GM21619 (cell line): ENCODE measurements around the gene ASIC3.
"Not testable (repeated sequence)": the region's sequence is repeated elsewhere in the genome, so short reads cannot be mapped to it uniquely, and the experiment has no call there.

ENCODE experiments used
- ATAC-seq: cut with Tn5 transposase; IDR thresholded peaks from one replicate; pipeline ENCODE4 v1.9.1; 2021; ENCODE audit not compliant: unreplicated experiment

Gene ASIC3

DNA sequence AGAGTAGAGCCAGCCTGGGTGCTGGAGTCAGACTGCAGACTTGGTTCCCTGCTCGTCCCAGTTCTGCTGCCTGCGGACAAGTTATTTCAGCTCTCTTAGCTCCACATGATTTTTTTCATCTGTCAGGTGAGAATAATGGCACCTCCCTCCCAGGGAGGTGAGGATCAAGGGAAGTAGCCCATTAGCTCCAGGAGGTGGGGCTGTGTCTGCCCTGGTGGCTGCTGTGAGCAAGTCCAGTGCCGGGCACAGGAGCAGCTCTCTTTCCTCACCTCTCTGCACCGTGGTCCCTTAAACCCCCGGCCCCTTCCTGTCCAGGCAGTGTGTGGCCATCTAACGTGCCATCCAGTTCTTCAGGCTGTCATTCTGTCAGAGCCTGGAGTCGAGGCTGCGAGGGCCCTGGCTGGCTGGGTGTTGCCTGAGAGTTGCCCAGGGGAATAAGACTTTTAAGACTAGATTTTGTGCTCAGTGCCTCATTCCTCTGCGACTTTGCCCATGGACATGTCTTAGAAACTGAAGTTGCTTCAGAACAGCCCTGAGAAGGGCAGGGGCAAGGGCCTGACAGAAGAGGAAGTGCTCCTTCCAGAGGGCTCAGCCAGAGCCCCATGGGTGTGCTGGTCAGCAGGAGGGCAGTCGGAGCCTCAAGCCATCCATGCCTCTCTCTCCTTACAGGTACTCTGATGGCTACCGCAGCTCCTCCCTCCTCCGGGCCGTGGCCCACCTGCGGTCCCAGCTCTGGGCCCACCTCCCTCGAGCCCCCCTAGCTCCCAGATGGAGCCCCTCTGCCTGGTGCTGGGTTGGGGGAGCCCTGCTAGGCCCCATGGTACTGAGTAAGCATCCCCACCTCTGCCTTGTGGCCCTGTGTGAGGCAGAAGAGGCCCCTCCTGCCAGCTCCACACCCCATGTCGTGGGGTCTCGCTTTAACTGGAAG lies 15.1 kb upstream of the ASIC3 start:
- ATAC-seq, result no peak

DNA sequence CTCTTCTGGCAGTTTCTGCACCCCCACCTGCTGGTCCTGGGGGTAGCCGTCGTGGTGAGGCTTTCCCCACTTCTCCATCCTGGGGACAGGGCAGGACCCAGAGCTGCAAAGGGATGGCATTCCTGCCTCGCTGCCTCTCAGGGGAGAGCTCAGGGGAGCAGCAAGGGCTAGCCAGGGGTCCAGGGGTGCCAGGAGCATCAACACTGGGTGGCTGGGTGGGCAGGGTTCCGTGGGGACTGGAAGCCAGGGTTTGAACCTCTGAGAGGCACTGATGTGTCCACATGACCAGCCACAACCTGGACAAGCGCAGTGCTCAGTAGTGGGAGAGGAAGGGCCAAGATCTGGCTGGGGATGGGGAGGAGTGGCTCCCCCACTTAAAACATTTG lies 14.5 kb upstream of the ASIC3 start:
- ATAC-seq, result no peak

- no peak for ATAC-seq
These were observed 13.9 kb upstream of the ASIC3 start for GRCh38 chr7:151034312-151035025.

DNA sequence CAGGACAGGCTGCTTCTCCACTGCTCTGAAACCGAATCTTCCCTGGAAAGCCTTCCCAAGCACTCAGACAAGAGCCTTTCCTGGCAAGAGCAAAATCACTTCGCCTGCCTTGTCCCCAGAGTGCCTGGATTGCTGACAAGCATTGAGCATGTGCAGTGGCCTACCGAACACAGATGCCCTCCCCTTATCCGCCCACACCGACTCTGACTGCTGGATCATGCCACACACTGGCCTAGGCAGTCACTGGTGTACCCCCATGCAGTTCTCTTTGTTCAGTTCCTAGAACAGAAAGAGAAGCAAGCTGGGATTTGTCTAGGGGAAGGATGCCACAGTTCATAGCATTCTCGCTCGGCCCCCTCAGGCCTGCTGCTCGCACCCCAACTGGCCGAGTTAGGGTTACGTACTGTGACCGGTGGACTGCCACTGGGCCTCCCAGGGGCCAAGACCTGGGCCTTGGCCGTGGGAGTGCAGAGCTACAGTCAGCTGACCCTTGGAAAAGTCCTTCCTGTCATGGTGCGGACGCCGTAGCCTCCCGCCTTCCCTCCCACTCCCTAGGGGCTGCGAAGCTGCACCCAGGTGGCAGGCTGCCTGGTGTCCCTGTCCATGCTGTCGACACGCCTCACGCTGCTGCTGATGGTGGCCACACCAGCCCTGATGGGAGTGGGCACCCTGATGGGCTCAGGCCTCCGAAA lies 13.2 kb upstream of the ASIC3 start:
- ATAC-seq, result no peak

DNA sequence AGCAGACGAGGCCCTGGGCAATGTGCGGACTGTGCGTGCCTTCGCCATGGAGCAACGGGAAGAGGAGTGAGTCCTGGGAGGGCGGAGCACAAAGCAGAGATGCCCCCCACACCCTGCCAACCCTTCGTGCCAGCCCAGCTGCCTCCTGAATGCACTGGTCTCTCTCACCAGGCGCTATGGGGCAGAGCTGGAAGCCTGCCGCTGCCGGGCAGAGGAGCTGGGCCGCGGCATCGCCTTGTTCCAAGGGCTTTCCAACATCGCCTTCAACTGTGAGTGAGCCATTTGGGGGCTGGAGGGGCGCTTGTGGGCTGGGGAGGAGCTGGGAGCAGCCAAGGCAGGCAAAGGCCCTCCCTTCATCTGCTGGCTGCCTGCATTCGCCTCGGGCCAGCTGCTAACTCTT lies 12.4 kb upstream of the ASIC3 start:
- no peak for ATAC-seq

DNA sequence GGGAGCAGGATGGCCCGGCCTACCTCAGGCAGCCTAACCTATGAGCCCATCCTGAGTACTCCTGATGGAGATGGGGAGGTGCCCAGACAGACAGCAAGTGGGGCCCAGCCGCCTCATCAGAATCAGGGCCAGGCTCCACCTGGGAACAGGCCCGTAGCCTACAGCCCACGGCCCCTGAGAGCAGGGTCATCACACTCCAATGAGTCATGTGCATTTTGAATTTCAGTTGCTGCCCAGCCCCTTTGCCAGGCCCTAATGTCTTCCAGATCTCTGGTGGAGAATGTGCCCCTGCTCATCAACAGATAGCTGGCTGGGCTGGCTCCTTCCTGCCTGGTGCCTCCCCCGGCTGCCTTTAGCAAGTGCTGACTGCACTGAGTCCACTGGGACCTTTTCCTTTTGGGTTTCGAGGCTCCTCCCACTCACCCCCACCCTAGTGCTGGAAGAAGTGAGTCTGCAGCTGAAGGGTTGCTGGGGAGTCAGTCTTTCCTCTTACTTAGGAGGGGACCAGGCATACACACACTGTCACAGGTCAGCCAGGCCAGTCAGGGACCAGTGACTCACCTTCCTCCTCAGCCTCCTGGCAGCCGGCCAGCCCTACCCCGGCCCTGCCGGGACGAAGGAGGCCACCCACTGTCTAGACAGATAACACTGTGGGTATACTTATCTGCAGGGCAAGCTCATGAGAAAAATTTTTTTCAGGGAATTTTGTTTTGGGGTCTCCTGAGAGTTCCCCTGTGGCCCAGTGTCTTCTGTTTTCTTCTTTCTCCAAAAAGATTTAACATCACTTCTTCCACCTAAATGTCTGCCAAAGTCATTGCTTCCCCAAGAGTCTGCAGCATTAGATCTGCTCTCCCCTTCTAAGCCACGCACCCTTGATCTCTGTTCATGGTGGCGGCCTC lies 9.1 kb upstream of the ASIC3 start:
- ATAC-seq, result no peak

DNA sequence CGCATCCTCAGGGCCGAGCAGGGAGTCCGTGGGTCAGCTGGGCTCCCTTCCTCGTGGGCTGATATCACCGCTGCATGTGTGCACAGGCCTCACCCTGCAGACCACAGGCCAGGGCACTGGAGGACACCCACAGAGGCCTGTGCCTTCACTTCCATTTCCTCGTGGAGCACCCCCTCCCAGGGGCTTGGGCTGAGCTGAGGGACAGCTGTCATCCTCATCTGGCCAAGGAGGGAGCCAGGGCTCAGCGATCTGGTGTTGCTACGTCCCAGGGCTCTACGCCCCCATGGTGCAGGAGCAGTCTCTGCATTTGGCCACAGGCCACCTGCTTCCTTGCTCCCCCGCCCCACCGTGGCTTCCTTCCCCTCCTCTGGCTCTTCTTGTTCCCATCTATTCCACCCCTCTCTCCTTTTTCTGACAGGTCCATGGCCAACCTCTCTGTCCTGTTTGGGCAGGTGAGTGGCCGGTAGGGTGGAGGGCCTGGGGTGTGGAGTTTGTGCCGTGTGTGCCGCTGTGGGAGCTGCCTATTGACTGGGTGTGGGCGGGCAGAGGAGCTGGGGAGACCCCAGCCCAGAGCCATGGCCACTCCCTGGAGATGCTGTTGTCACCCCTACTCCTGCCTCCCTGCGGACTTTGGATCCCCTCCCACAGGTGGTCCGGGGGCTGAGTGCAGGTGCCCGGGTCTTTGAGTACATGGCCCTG lies 8.3 kb upstream of the ASIC3 start:
- ATAC-seq, result no peak

GRCh38 chr7:151040616-151041375 lies 7.5 kb upstream of the ASIC3 start:
- ATAC-seq, result no peak

DNA sequence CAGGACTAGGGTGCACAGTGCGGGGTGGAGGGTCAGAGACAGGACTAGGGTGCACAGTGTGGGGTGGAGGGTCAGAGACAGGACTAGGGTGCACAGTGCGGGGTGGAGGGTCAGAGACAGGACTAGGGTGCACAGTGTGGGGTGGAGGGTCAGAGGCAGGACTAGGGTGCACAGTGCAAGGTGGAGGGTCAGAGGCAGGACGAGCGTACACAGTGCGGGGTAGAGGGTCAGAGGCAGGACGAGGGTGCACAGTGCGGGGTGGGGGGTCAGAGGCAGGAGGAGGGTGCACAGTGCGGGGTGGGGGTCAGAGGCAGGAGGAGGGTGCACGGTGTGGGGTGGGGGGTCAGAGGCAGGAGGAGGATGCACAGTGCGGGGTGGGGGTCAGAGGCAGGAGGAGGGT lies 4.9 kb upstream of the ASIC3 start:
- ATAC-seq, result not testable (repeated sequence)

- ATAC-seq, result no peak
These were observed 4.4 kb upstream of the ASIC3 start for GRCh38 chr7:151043959-151044358.

DNA sequence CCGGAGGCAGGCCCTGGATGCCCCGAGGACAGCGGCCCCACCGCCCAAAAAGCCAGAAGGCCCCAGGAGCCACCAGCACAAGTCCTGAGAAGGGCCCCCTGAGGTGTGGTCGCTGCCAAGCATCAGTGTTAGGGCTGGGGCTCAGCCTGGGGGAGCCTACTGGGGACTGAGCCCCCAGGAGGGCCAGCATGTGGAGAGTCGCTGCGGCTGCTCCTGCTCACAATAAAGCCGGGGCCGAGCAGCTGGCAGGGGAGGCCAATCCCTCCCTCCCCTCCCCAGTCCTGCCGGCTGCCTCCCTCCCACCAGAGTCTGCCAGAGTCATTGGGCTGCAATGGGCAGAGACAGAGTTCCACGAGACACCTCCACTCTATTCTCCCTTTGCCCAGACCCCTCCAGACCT lies 3.1 kb upstream of the ASIC3 start:
- ATAC-seq, result no peak

DNA sequence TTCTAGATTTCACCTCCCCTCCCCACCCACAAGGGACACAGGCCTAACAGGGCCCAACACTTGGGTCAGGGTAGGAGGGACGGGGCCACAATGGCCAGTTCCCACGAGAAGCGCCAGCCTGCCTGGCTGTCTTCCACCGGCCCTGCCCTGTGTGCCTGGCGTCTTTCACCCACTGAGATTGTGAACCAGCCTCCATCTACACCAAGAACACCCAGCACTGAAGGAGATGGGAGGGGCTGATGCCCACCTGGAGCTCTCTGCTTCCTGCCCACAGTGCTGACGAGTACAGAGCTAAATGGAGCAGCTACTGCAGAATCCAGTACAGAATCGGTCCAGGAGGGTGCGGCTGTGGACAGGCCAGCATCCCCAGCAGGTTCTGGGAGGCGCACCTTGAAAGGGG lies 2.4 kb upstream of the ASIC3 start:
- ATAC-seq, result no peak

DNA sequence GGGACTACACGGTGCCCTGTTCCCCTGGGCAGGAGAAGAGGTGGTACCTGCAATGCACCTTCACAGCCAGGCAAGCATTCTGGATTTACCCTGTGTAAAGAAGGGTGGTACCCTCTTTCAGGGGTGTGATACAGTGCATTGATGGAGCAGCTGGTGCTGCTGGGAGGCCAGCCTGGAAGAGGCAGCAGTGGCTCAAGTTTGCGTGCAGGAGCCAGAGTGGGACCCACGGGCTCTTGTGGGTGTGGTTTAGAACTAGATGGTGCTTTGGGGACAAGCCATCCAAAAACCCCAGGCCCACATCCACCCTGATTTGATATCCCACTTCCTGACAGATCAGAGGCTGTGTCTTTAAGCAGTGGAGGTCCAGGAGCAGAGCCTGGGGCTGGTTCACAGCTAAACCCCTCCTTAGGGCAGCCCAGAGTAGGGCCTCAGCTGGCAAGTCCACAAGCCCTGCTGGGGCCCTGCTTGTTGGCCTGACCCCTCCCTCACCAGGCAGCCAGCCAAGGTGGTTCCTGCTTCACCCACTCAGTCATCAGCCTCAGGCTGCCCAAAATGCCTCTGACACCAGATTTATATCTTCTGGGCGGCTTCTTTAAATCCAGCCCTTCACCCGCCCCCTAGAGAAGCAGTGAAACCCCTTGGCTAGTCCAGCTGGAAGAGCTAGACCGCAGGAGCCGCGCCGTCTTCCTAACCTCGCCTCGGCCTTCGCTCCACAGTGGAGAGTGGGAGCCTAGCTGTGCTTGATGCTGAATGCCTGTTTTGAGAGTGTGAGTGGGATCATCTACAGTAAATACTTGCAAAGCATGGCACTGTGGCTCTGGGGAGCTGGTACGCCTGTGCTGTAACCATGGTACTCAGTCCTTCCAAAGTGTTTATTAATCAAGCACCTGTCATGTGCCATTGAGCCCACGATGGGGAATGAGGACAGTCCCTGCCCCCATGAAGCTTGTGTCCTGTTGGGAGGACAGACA lies 1.4 kb upstream of the ASIC3 start:
- ATAC-seq, result no peak

DNA sequence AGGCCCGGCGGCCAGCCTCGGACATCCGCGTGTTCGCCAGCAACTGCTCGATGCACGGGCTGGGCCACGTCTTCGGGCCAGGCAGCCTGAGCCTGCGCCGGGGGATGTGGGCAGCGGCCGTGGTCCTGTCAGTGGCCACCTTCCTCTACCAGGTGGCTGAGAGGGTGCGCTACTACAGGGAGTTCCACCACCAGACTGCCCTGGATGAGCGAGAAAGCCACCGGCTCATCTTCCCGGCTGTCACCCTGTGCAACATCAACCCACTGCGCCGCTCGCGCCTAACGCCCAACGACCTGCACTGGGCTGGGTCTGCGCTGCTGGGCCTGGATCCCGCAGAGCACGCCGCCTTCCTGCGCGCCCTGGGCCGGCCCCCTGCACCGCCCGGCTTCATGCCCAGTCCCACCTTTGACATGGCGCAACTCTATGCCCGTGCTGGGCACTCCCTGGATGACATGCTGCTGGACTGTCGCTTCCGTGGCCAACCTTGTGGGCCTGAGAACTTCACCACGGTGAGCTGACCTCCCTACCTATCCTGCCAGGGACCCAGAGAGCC lies 656 bp downstream of the ASIC3 start:
- ATAC-seq, result no peak

- no peak for ATAC-seq
These were observed 2.8 kb downstream of the ASIC3 start for GRCh38 chr7:151051108-151051507.

DNA sequence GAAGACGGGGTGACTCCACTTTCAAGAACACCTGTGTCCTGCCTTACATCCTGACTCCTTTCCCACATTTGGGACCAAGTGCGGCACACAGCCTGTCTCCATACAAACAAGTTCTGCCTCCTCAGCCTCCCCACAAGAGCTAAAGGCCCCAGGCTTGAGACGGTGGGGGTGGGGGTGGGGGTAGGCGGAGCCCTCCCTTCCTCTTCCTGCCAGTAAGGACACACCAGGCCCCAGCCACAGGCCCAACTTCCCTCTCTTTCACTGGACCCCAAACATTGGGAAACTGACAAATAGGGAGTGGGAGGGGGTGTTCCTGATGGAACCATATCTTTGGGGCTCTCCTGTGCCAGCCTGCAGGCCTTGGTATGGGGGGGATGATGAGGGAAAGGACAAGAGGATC lies 4.8 kb downstream of the ASIC3 start:
- no peak for ATAC-seq

DNA sequence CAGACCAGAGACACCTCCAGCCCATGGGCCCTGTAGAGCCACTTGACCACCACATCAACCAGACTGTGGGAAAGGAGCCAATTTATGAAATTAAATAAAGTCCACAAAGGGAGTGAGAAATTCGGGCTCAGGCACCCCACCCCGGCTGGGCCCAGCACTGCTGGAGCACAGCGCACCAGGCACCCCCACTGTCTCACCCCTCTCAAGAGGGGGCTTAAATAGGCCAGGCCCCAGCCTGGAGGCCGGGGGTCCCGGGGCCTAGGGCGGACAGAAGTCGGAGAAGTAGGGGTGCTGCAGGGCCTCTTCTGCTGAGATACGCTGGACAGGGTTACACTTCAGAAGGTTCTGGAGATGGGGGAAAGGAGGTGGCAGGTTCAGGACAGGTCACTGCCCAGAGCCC lies 5.4 kb downstream of the ASIC3 start:
- ATAC-seq, result no peak

- ATAC-seq, result no peak
These were observed 7.9 kb downstream of the ASIC3 start for GRCh38 chr7:151056283-151056665.
